ENCODE data around the gene CPLX1.

Gene CPLX1

DNA sequence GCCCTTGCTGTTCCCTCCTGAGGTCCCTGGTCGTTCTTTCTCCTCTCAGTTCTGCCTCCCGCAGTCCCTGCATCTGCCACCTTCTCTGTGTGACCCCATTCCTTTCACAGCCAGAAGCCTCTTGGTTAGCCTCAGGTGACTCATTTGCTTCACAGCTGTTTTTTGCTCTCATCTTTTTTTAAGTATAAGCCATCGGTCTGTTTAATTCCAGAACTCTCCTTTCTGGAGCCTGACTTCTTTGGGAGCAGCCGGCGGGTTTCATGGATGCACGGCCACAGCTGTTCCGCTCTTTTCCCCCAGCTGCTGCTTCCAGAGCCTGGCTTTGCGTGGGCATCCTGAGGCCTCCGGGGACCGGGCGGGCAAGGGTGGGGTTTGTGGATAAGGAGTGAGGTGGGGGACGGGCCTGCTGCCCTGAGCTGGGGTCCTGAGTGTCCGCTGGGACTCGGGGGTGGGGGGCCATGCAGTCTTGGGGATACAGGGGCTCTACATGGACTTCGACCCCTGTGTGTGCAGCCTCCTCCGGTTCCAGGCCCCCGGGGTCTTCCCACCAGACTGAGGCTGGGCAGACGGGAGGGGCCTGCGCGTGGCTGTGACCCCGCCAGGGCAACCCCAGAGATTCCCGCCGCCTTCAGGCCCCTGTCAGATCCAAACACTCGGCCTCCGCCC lies 73.6 kb downstream of the CPLX1 start:
- no peak overlapping the region for H3K27ac ChIP-seq (ENCODE audit: low read length)
- H3K9ac ChIP-seq (ENCODE audit: low read length in 2 of 2), result no peak overlapping the region
- H3K36me3 ChIP-seq (ENCODE audit: control insufficient read depth in 2 of 2, insufficient read depth in 2 of 2, low read length in 2 of 2), result peaks cover 20 to 32% of the 10 kb centered on the region in 2 donors

DNA sequence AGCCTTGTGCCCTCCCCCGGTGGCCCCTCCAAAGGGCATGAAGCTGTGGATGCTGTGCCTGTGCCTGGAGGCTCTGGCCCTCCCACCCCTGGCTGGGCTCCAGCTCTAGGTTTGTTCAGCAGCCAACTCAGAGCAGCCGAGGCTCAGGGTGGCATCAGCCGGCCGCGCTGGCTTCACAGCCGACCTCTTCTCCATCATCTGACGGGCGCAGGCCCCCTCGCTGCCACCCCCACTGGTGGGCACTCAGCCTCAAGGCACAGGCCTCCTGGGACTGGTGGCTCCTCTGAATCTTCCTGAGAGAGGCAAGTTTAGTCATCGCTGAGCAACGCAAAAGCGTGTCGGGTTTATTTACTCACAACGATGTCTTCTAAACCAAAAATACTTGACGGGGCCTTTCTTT lies 74.3 kb downstream of the CPLX1 start:
- Histone ChIP-seq H3K4me1 (ENCODE audit: control insufficient read depth, insufficient read depth, low read length) (no peaks in the 10 kb centered on the region), H3K27me3 (ENCODE audit: control insufficient read depth in 1 of 2, insufficient read depth in 2 of 2, low read length in 2 of 2) (no peaks in the 10 kb centered on the region), H3K9me3 (ENCODE audit: control insufficient read depth in 2 of 2, low read length in 2 of 2) (peaks cover 0 to 4% of the 10 kb centered on the region in 2 donors), H3K36me3 (ENCODE audit: control insufficient read depth in 2 of 2, insufficient read depth in 2 of 2, low read length in 2 of 2) (peaks cover 18 to 29% of the 10 kb centered on the region in 2 donors), H3K9ac (ENCODE audit: low read length in 2 of 2) (no peak overlapping the region), H3K4me3 (ENCODE audit: low read length in 2 of 2) (no peak overlapping the region), H3K27ac (ENCODE audit: low read length) (no peak overlapping the region)

More for the DNA sequence above, 73.6 kb downstream of the CPLX1 start:
- Histone ChIP-seq H3K4me3 (ENCODE audit: low read length in 2 of 2) (no peak overlapping the region), H3K4me1 (ENCODE audit: control insufficient read depth, insufficient read depth, low read length) (no peaks in the 10 kb centered on the region), H3K27me3 (ENCODE audit: control insufficient read depth in 1 of 2, insufficient read depth in 2 of 2, low read length in 2 of 2) (no peaks in the 10 kb centered on the region), H3K9me3 (ENCODE audit: control insufficient read depth in 2 of 2, low read length in 2 of 2) (peaks cover 0 to 4% of the 10 kb centered on the region in 2 donors)

DNA sequence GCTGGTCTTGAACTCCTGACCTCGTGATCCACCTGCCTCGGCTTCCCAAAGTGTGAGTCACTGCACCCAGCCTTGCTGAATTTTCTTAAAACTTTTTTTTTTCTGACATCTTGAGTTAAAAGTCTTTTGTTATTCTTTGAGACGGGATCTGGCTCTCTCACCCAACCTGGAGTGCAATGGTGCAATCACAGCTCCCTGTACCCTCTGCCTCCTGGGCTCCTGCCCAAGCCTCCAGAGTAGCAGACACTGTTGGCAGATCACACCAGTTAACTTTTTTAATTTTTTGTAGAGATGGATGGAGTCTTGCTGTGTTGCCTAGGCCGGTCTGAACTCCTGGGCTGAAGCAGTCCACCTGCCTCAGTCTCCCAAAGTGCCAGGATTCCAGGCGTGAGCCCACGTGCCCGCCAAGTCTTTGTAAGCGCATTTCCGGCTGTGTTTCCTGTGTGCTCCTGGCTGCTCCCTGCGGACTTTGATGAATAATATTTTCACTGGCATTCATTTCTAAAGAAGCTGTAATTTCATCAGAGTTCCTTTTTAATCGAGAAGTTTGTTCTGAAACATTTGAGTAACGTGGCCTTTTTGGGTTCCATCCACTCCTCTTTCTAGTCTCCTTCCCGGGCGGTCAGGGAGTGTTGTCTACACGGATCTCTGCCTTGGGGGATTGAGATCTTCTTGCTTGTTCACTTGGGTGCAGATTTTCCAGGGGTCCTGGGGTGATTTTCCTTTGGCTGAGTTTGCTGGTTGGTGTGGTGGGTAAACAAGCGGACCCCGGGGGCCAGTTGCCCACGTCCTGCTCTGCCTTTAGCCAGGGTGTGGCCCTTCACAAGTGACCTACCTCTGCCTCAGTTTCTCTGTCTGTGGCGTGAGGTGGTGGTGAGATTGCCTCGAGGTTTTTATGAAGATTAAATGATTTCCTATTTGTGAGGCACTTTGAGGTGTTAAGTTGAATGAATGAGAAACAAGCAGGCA lies 75.9 kb downstream of the CPLX1 start:
- no peak overlapping the region for H3K9ac ChIP-seq (ENCODE audit: low read length in 2 of 2)
- H3K36me3 ChIP-seq (ENCODE audit: control insufficient read depth in 2 of 2, insufficient read depth in 2 of 2, low read length in 2 of 2), result peaks cover 13 to 25% of the 10 kb centered on the region in 2 donors
- H3K27me3 ChIP-seq (ENCODE audit: control insufficient read depth in 1 of 2, insufficient read depth in 2 of 2, low read length in 2 of 2), result no peaks in the 10 kb centered on the region
- H3K4me1 ChIP-seq (ENCODE audit: control insufficient read depth, insufficient read depth, low read length), result no peaks in the 10 kb centered on the region
- H3K27ac ChIP-seq (ENCODE audit: low read length), result no peak overlapping the region
- H3K9me3 ChIP-seq (ENCODE audit: control insufficient read depth in 2 of 2, low read length in 2 of 2), result peaks cover 0 to under 1% of the 10 kb centered on the region in 2 donors
- H3K4me3 ChIP-seq (ENCODE audit: low read length in 2 of 2), result no peak overlapping the region

DNA sequence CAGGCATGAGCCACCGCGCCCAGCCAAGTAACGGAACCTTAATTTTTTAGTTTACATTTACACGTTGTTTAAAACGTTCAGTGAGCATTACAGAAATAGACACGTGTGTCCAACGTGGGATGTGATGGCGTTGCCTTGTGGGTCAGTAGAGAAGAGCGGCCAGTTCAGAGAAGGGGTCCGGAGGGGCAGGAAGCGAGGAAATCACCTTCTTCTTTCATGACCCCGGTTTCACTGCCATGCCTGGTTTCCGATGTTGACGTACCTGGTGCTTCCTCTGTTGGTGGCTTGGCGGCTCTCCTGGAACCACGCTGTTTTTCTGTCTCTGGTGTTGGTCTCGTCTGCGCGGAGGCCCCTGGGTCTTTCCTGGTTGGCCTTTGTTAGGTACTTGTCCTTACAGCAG lies 77.5 kb downstream of the CPLX1 start:
- H3K9me3 ChIP-seq (ENCODE audit: control insufficient read depth in 2 of 2, low read length in 2 of 2), result no peaks in the 10 kb centered on the region
- H3K27me3 ChIP-seq (ENCODE audit: control insufficient read depth in 1 of 2, insufficient read depth in 2 of 2, low read length in 2 of 2), result no peaks in the 10 kb centered on the region
- peaks cover 10 to 18% of the 10 kb centered on the region in 2 donors for H3K36me3 ChIP-seq (ENCODE audit: control insufficient read depth in 2 of 2, insufficient read depth in 2 of 2, low read length in 2 of 2)
- no peaks in the 10 kb centered on the region for H3K4me1 ChIP-seq (ENCODE audit: control insufficient read depth, insufficient read depth, low read length)
- no peak overlapping the region for H3K9ac ChIP-seq (ENCODE audit: low read length in 2 of 2)
- no peak overlapping the region for H3K4me3 ChIP-seq (ENCODE audit: low read length in 2 of 2)
- H3K27ac ChIP-seq (ENCODE audit: low read length), result no peak overlapping the region

DNA sequence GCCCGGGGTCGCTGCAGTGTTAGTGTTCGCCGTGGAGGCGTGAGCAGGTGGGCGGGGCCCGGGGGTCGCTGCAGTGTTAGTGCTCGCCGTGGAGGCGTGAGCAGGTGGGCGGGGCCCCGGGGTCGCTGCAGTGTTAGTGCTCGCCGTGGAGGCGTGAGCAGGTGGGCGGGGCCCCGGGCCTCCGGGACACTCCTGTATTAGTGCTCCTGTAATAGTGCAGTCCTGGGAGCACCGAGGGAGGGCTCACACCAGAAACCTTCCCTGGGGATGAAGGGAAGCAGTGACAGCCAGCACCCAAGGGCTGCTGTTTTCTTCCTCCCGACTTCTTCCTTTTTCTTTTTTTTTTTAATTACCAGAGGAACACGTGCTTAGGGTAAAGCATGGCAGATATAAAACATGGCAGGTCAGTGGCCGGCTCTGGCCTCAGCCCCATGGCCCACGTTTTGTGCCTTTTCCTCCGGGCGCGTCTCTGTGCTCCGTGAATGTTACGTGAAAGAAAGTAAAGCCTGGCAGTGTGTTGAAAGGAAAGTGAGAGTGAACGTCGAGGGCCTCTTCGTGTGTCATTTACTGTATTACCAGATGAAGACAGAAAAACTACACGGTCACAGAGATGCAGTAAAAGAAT lies 78.3 kb downstream of the CPLX1 start:
- Histone ChIP-seq H3K27ac (ENCODE audit: low read length) (no peak overlapping the region), H3K36me3 (ENCODE audit: control insufficient read depth in 2 of 2, insufficient read depth in 2 of 2, low read length in 2 of 2) (peaks cover 8 to 14% of the 10 kb centered on the region in 2 donors), H3K9me3 (ENCODE audit: control insufficient read depth in 2 of 2, low read length in 2 of 2) (no peaks in the 10 kb centered on the region), H3K27me3 (ENCODE audit: control insufficient read depth in 1 of 2, insufficient read depth in 2 of 2, low read length in 2 of 2) (no peaks in the 10 kb centered on the region), H3K9ac (ENCODE audit: low read length in 2 of 2) (no peak overlapping the region), H3K4me3 (ENCODE audit: low read length in 2 of 2) (no peak overlapping the region), H3K4me1 (ENCODE audit: control insufficient read depth, insufficient read depth, low read length) (no peaks in the 10 kb centered on the region)

DNA sequence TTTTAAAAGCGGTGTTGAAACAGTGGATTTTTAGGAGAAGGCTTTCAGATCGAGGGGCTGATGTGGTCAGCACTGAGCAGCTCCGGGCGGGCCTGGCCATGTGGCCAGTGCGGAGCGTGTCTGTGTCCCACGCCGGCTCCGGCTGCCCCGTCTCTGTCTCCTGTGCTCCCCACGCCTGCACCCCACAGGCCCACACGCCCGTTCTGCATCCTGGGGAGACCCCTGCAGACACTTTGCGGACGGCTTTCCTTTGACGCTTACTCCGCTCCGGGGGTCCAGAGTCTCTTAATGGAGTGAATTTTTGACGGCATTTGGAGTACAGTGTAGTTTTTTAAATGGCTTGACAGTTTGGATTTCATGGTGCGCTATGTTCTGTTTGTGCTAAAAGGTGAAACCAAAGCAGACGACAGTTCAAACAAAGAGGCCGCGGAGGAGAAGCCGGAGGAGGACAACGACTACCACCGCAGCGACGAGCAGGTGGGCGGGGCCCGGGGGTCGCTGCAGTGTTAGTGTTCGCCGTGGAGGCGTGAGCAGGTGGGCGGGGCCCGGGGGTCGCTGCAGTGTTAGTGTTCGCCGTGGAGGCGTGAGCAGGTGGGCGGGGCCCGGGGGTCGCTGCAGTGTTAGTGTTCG lies 81.6 kb downstream of the CPLX1 start:
- no peak overlapping the region for H3K27ac ChIP-seq (ENCODE audit: low read length)
- H3K36me3 ChIP-seq (ENCODE audit: control insufficient read depth in 2 of 2, insufficient read depth in 2 of 2, low read length in 2 of 2), result peaks cover 6 to 10% of the 10 kb centered on the region in 2 donors
- H3K27me3 ChIP-seq (ENCODE audit: control insufficient read depth in 1 of 2, insufficient read depth in 2 of 2, low read length in 2 of 2), result no peaks in the 10 kb centered on the region
- H3K9me3 ChIP-seq (ENCODE audit: control insufficient read depth in 2 of 2, low read length in 2 of 2), result no peaks in the 10 kb centered on the region
- H3K9ac ChIP-seq (ENCODE audit: low read length in 2 of 2), result no peak overlapping the region
- H3K4me3 ChIP-seq (ENCODE audit: low read length in 2 of 2), result no peak overlapping the region
- no peaks in the 10 kb centered on the region for H3K4me1 ChIP-seq (ENCODE audit: control insufficient read depth, insufficient read depth, low read length)

DNA sequence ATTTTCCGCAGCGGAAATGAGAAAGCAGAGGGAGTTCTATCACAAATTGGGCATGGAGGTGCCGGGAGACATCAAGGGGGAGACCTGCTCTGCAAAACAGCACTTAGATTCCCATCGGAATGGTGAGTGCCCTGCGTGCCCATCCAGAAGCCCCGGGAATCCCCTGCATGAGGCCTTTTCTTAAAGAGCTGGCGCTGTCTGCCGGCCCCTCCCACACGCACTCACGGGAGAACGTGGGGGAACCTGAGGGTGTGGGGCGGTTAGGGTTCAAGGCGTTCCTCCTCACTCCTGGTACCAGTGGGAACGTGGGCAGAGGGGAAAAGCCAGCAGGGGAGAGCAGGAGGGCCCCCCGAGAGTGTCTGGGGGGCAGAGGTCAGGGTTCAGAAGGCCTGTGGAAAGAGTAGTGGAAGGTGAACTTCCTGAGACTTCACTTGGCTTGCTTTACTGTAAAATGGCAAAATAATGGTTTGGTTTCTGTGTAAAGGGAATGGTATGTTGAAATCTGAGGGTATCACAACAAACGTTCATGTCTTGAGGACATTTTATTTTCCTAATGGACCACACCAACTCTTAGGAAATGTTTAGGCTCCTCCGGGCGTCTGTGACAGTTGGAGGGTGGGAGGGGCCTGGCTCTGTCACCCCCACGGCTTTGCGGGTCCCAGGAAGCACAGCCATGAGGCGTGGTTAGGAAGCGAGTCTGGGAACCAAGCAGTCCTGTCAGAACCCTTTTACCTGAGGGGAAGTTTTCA lies 82.3 kb downstream of the CPLX1 start:
- Histone ChIP-seq H3K36me3 (ENCODE audit: control insufficient read depth in 2 of 2, insufficient read depth in 2 of 2, low read length in 2 of 2) (peaks cover 5 to 9% of the 10 kb centered on the region in 2 donors), H3K9ac (ENCODE audit: low read length in 2 of 2) (no peak overlapping the region), H3K27ac (ENCODE audit: low read length) (no peak overlapping the region)

DNA sequence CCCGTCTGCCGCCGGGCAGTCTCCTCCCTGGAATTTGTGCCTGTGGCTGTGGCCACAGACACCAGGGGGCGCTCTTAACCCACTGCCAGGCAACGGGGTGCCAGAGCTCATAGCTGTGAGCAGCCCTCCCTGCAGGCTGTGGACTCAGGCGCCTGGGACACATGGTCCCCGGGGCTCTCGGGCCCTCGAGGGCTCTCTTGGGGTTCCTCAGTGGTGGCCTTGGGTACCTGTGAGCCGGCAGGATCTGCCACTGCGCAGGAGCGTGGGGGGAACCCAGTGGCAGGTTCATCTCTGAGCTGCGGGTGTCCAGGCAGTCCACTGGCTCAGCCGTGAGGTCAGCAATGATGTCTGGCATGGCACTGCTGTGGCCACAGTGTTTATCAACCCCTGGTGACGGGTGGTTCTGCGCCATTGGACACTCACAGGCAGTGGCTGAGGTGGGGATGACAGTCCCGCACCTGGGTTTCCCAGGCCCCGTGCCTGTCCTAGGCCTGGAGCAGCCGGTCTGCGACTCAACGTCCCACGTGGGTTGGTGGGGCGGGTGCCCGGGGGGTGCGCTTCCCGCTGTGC lies 83.1 kb downstream of the CPLX1 start:
- Histone ChIP-seq H3K9ac (ENCODE audit: low read length in 2 of 2) (no peak overlapping the region), H3K4me3 (ENCODE audit: low read length in 2 of 2) (no peak overlapping the region), H3K9me3 (ENCODE audit: control insufficient read depth in 2 of 2, low read length in 2 of 2) (no peaks in the 10 kb centered on the region), H3K27me3 (ENCODE audit: control insufficient read depth in 1 of 2, insufficient read depth in 2 of 2, low read length in 2 of 2) (no peaks in the 10 kb centered on the region), H3K4me1 (ENCODE audit: control insufficient read depth, insufficient read depth, low read length) (no peaks in the 10 kb centered on the region), H3K27ac (ENCODE audit: low read length) (no peak overlapping the region), H3K36me3 (ENCODE audit: control insufficient read depth in 2 of 2, insufficient read depth in 2 of 2, low read length in 2 of 2) (peaks cover 5 to 9% of the 10 kb centered on the region in 2 donors)

More for the DNA sequence above, 82.3 kb downstream of the CPLX1 start:
- H3K4me1 ChIP-seq (ENCODE audit: control insufficient read depth, insufficient read depth, low read length), result no peaks in the 10 kb centered on the region
- H3K4me3 ChIP-seq (ENCODE audit: low read length in 2 of 2), result no peak overlapping the region
- no peaks in the 10 kb centered on the region for H3K9me3 ChIP-seq (ENCODE audit: control insufficient read depth in 2 of 2, low read length in 2 of 2)
- H3K27me3 ChIP-seq (ENCODE audit: control insufficient read depth in 1 of 2, insufficient read depth in 2 of 2, low read length in 2 of 2), result no peaks in the 10 kb centered on the region

DNA sequence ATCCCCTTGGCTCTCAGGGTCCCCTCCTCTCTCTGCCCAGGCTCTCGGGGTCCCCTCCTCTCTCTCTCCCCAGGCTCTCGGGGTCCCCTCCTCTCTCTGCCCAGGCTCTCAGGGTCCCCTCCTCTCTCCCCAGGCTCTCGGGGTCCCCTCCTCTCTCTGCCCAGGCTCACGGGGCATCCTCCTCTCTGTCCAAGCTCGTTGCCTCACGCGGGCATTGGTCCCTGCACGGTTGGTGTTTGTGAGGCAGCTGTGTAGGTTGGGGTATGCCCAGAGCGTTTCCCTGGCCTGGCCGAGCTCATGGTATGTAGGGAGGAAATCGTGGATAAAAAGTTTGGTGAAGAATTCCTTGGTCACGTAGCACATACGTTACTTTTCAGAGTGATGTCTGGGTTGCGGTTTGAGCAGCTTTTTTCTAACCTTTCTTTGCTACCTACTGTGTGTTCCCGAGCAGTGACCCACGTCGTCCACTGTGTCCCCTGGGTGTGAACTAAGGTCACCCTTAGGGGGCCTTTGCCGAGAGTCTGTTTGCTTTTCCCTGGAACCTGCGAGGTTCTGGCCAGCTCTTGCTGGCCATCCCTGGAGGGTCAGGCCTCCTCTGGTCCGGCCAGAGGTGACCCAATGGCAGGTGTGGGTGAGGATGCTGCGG lies 83.7 kb downstream of the CPLX1 start:
- H3K4me1 ChIP-seq (ENCODE audit: control insufficient read depth, insufficient read depth, low read length), result no peaks in the 10 kb centered on the region
- H3K9me3 ChIP-seq (ENCODE audit: control insufficient read depth in 2 of 2, low read length in 2 of 2), result no peaks in the 10 kb centered on the region
- no peaks in the 10 kb centered on the region for H3K27me3 ChIP-seq (ENCODE audit: control insufficient read depth in 1 of 2, insufficient read depth in 2 of 2, low read length in 2 of 2)
- H3K4me3 ChIP-seq (ENCODE audit: low read length in 2 of 2), result no peak overlapping the region
- no peak overlapping the region for H3K9ac ChIP-seq (ENCODE audit: low read length in 2 of 2)
- H3K27ac ChIP-seq (ENCODE audit: low read length), result no peak overlapping the region
- peaks cover 10 to 11% of the 10 kb centered on the region in 2 donors for H3K36me3 ChIP-seq (ENCODE audit: control insufficient read depth in 2 of 2, insufficient read depth in 2 of 2, low read length in 2 of 2)

Data from stomach smooth muscle (tissue), 2 donors.